Measurements from ENCODE around the gene CUL7. TPM values are rescaled to one million over a fixed set of nuclear protein-coding genes. Genes with fewer than 3 reads are reported as not detected.

Gene CUL7
- total and polyA plus RNA-seq, 9 of the 15 experiments (the other 6 are each of a cell fraction or from before 2014, with no cell fraction given) = 0.44 to 20.1 (median 8.6) TPM

DNA sequence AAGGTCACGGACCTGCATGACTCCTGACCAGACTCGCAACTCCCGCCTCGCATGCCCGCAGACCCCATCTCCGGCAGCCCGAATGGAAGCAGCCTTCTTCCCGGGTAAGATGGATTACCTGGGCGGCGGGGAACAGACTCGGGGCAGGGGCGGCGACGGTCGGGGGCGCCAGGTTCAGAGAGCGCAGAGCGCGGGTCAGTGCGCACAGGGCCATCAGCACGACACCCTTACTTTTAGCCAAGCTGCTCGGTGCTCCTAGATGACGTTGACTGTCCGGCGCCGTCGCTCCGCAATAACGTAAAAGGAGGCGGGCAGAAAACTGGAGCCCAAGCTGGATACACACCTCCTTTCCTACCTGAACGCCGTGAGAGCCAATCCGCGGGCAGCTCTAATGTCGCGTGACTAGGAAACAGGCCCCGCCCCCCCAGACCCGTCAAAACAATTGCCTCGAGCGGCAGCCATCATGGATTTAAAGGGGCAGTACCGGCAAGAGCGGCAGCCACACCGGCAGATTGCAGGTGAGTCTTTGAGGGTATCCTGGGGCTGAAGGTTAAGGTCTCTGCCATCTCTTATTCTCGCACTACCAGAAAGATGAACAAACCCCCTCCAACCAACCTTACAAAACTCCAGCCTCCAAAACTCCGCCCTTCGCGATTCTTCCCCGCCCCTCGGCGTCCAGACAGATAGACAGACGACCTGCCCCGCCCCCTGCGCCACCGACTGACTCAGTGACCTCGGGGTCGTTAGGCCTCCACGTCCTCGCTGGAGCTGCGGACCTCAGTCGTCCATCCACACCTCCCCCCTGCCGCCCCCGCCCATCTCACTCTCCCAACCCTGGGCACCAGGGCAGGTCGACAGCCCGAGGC lies 5.8 kb upstream of the CUL7 start, which contains the start of the genes KLC4 and MRPL2 (continued):
- TF ChIP-seq SMARCC2 (IDR thresholded peaks at IDR 0.05; ENCODE audit: low read depth) (no peak), CHCHD3 (CRISPR knock-in tag; IDR thresholded peaks at IDR 0.05) (no peak; the same call in 1 of the 2 replicates), FOXO4 (CRISPR knock-in tag; IDR thresholded peaks at IDR 0.05) (no peak), ZFX (CRISPR knock-in tag; IDR thresholded peaks at IDR 0.05) (peak; percentile 92), NFXL1 (CRISPR knock-in tag; IDR thresholded peaks at IDR 0.05) (no peak), REST (IDR thresholded peaks at IDR 0.05; ENCODE audit: borderline replicate concordance) (no peak), REST (CRISPR knock-in tag; IDR thresholded peaks at IDR 0.05; ENCODE audit: low read depth) (no peak), ZBTB34 (CRISPR knock-in tag; IDR thresholded peaks at IDR 0.05) (no peak), NCOA4 (IDR thresholded peaks at IDR 0.05; ENCODE audit: partially characterized antibody) (no peak), JUND (IDR thresholded peaks at IDR 0.05; ENCODE audit: borderline replicate concordance, low read depth, low read length) (peak; percentile 82), JUND (tag; IDR thresholded peaks at IDR 0.05; ENCODE audit: borderline replicate concordance, low read depth, low read length) (no peak; the same call in 2 of the 3 replicates)
- TF ChIP-seq, protein P1, sequence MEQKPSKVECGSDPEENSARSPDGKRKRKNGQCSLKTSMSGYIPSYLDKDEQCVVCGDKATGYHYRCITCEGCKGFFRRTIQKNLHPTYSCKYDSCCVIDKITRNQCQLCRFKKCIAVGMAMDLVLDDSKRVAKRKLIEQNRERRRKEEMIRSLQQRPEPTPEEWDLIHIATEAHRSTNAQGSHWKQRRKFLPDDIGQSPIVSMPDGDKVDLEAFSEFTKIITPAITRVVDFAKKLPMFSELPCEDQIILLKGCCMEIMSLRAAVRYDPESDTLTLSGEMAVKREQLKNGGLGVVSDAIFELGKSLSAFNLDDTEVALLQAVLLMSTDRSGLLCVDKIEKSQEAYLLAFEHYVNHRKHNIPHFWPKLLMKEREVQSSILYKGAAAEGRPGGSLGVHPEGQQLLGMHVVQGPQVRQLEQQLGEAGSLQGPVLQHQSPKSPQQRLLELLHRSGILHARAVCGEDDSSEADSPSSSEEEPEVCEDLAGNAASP (IDR thresholded peaks at IDR 0.05) = no peak
- TF ChIP-seq, protein P2, sequence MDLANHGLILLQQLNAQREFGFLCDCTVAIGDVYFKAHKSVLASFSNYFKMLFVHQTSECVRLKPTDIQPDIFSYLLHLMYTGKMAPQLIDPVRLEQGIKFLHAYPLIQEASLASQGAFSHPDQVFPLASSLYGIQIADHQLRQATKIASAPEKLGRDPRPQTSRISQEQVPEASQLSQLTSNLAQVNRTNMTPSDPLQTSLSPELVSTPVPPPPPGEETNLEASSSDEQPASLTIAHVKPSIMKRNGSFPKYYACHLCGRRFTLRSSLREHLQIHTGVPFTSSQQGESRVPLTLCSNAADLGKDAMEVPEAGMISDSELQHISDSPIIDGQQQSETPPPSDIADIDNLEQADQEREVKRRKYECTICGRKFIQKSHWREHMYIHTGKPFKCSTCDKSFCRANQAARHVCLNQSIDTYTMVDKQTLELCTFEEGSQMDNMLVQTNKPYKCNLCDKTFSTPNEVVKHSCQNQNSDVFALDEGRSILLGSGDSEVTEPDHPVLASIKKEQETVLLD (IDR thresholded peaks at IDR 0.05) = no peak
